Activated naive CD8-positive, alpha-beta T cell treated with anti-CD3 and anti-CD28 coated beads for 36 hours (primary cell): ENCODE data around the gene SHROOM4. TPM values are rescaled to one million over a fixed set of nuclear protein-coding genes. Genes with fewer than 3 reads are reported as not detected.

ENCODE experiments used
- DNase-seq: peaks from one replicate; pipeline ENCODE4 v3.0.0; 2021
- H3K27ac Mint-ChIP-seq: one replicate; pipeline ENCODE4 v1.8.0; 2022; ENCODE audit warnings: mild to moderate bottlenecking, moderate library complexity, mixed read lengths
- H3K27me3 Mint-ChIP-seq: one replicate; pipeline ENCODE4 v1.8.0; 2022; ENCODE audit warnings: mild to moderate bottlenecking, mixed read lengths
- H3K36me3 Mint-ChIP-seq: one replicate; pipeline ENCODE4 v1.8.0; 2021; ENCODE audit warnings: mild to moderate bottlenecking, mixed read lengths
- H3K4me1 Mint-ChIP-seq: one replicate; pipeline ENCODE4 v1.8.0; 2021; ENCODE audit warnings: mixed read lengths
- H3K4me3 Mint-ChIP-seq: one replicate; pipeline ENCODE4 v1.8.0; 2022; ENCODE audit warnings: mild to moderate bottlenecking, moderate library complexity, mixed read lengths
- H3K9me3 Mint-ChIP-seq: one replicate; pipeline ENCODE4 v1.8.0; 2022; ENCODE audit warnings: mixed read lengths
- total RNA-seq, 2 experiments: library from RNA; stranded (reverse); gene quantifications; one replicate each; pipeline ENCODE4 v1.2.3, GENCODE V29; 2021

The SHROOM4 gene
- total RNA-seq, 2 experiments from 2014 or later, result not detected

GRCh38 chrX:50627696-50628095, 186.3 kb downstream of the SHROOM4 start:
- Mint-ChIP-seq H3K4me3 (no peak overlapping the region), H3K27me3 (no peaks in the 10 kb centered on the region), H3K27ac (no peak overlapping the region), H3K4me1 (no peaks in the 10 kb centered on the region), H3K36me3 (no peaks in the 10 kb centered on the region), H3K9me3 (no peaks in the 10 kb centered on the region)
- no peak for DNase-seq

- Mint-ChIP-seq H3K27ac (no peak overlapping the region), H3K9me3 (no peaks in the 10 kb centered on the region), H3K36me3 (no peaks in the 10 kb centered on the region), H3K4me3 (no peak overlapping the region), H3K4me1 (no peaks in the 10 kb centered on the region), H3K27me3 (no peaks in the 10 kb centered on the region)
- no peak for DNase-seq
Measured at GRCh38 chrX:50626432-50626831, 187.6 kb downstream of the SHROOM4 start.

GRCh38 chrX:50622751-50623150, 191.2 kb downstream of the SHROOM4 start:
- no peak overlapping the region for H3K27ac Mint-ChIP-seq
- DNase-seq, result no peak
- no peak overlapping the region for H3K4me3 Mint-ChIP-seq

GRCh38 chrX:50618788-50619558, 195.0 kb downstream of the SHROOM4 start:
- no peak overlapping the region for H3K27ac Mint-ChIP-seq
- DNase-seq, result no peak
- no peaks in the 10 kb centered on the region for H3K36me3 Mint-ChIP-seq
- no peaks in the 10 kb centered on the region for H3K4me1 Mint-ChIP-seq
- no peaks in the 10 kb centered on the region for H3K9me3 Mint-ChIP-seq
- H3K27me3 Mint-ChIP-seq, result no peaks in the 10 kb centered on the region
- H3K4me3 Mint-ChIP-seq, result no peak overlapping the region

More at GRCh38 chrX:50622751-50623150, 191.2 kb downstream of the SHROOM4 start:
- Mint-ChIP-seq H3K9me3 (no peaks in the 10 kb centered on the region), H3K27me3 (no peaks in the 10 kb centered on the region), H3K36me3 (no peaks in the 10 kb centered on the region), H3K4me1 (no peaks in the 10 kb centered on the region)

- no peaks in the 10 kb centered on the region for H3K27me3 Mint-ChIP-seq
- no peaks in the 10 kb centered on the region for H3K4me1 Mint-ChIP-seq
- DNase-seq, result no peak
- H3K27ac Mint-ChIP-seq, result no peak overlapping the region
- H3K9me3 Mint-ChIP-seq, result no peaks in the 10 kb centered on the region
- no peak overlapping the region for H3K4me3 Mint-ChIP-seq
- no peaks in the 10 kb centered on the region for H3K36me3 Mint-ChIP-seq
Measured at GRCh38 chrX:50617183-50617582, 196.8 kb downstream of the SHROOM4 start.

- H3K36me3 Mint-ChIP-seq, result no peaks in the 10 kb centered on the region
- H3K4me1 Mint-ChIP-seq, result no peaks in the 10 kb centered on the region
- no peaks in the 10 kb centered on the region for H3K27me3 Mint-ChIP-seq
- H3K4me3 Mint-ChIP-seq, result no peak overlapping the region
- no peak overlapping the region for H3K27ac Mint-ChIP-seq
- DNase-seq, result no peak
- H3K9me3 Mint-ChIP-seq, result no peaks in the 10 kb centered on the region
Measured at GRCh38 chrX:50615570-50616158, 198.3 kb downstream of the SHROOM4 start.

GRCh38 chrX:50614460-50614859, 199.5 kb downstream of the SHROOM4 start:
- Mint-ChIP-seq H3K36me3 (no peaks in the 10 kb centered on the region), H3K4me1 (no peaks in the 10 kb centered on the region), H3K9me3 (no peaks in the 10 kb centered on the region), H3K4me3 (no peak overlapping the region), H3K27ac (no peak overlapping the region), H3K27me3 (peaks cover 4% of the 10 kb centered on the region)
- no peak for DNase-seq

- no peaks in the 10 kb centered on the region for H3K9me3 Mint-ChIP-seq
- H3K27ac Mint-ChIP-seq, result no peak overlapping the region
Measured at GRCh38 chrX:50613846-50614245, 200.1 kb downstream of the SHROOM4 start.

GRCh38 chrX:50609796-50610195, 204.2 kb downstream of the SHROOM4 start:
- H3K4me3 Mint-ChIP-seq, result no peak overlapping the region
- H3K27ac Mint-ChIP-seq, result peak overlapping the region; percentile 45
- no peaks in the 10 kb centered on the region for H3K9me3 Mint-ChIP-seq
- no peak for DNase-seq
- peaks cover 4% of the 10 kb centered on the region for H3K27me3 Mint-ChIP-seq
- H3K36me3 Mint-ChIP-seq, result no peaks in the 10 kb centered on the region
- H3K4me1 Mint-ChIP-seq, result no peaks in the 10 kb centered on the region

More at GRCh38 chrX:50613846-50614245, 200.1 kb downstream of the SHROOM4 start:
- DNase-seq, result no peak
- H3K4me1 Mint-ChIP-seq, result no peaks in the 10 kb centered on the region
- peaks cover 4% of the 10 kb centered on the region for H3K27me3 Mint-ChIP-seq
- H3K36me3 Mint-ChIP-seq, result no peaks in the 10 kb centered on the region
- no peak overlapping the region for H3K4me3 Mint-ChIP-seq

GRCh38 chrX:50606300-50606950, 207.6 kb downstream of the SHROOM4 start:
- H3K4me1 Mint-ChIP-seq, result no peaks in the 10 kb centered on the region
- no peak overlapping the region for H3K4me3 Mint-ChIP-seq
- peaks cover 4% of the 10 kb centered on the region for H3K27me3 Mint-ChIP-seq
- no peak for DNase-seq
- no peak overlapping the region for H3K27ac Mint-ChIP-seq
- no peaks in the 10 kb centered on the region for H3K36me3 Mint-ChIP-seq
- H3K9me3 Mint-ChIP-seq, result no peaks in the 10 kb centered on the region

GRCh38 chrX:50596056-50596455, 217.9 kb downstream of the SHROOM4 start:
- H3K4me1 Mint-ChIP-seq, result no peaks in the 10 kb centered on the region
- H3K9me3 Mint-ChIP-seq, result no peaks in the 10 kb centered on the region
- H3K27me3 Mint-ChIP-seq, result no peaks in the 10 kb centered on the region
- no peak overlapping the region for H3K4me3 Mint-ChIP-seq
- H3K27ac Mint-ChIP-seq, result no peak overlapping the region
- no peaks in the 10 kb centered on the region for H3K36me3 Mint-ChIP-seq
- no peak for DNase-seq

GRCh38 chrX:50594788-50595187, 219.2 kb downstream of the SHROOM4 start:
- Mint-ChIP-seq H3K27me3 (no peaks in the 10 kb centered on the region), H3K27ac (no peak overlapping the region), H3K36me3 (no peaks in the 10 kb centered on the region), H3K4me1 (no peaks in the 10 kb centered on the region), H3K9me3 (no peaks in the 10 kb centered on the region), H3K4me3 (no peak overlapping the region)
- DNase-seq, result no peak

GRCh38 chrX:50586980-50587379, 227.0 kb downstream of the SHROOM4 start:
- Mint-ChIP-seq H3K36me3 (no peaks in the 10 kb centered on the region), H3K4me3 (no peak overlapping the region), H3K27me3 (peaks cover 3% of the 10 kb centered on the region), H3K27ac (no peak overlapping the region), H3K4me1 (no peaks in the 10 kb centered on the region), H3K9me3 (no peaks in the 10 kb centered on the region)
- no peak for DNase-seq

GRCh38 chrX:50586407-50586806, 227.6 kb downstream of the SHROOM4 start:
- Mint-ChIP-seq H3K9me3 (no peaks in the 10 kb centered on the region), H3K36me3 (no peaks in the 10 kb centered on the region), H3K4me1 (no peaks in the 10 kb centered on the region), H3K27me3 (peaks cover 3% of the 10 kb centered on the region), H3K27ac (no peak overlapping the region), H3K4me3 (no peak overlapping the region)
- DNase-seq, result no peak

GRCh38 chrX:50581405-50581804, 232.6 kb downstream of the SHROOM4 start:
- Mint-ChIP-seq H3K36me3 (no peaks in the 10 kb centered on the region), H3K9me3 (no peaks in the 10 kb centered on the region), H3K4me1 (no peaks in the 10 kb centered on the region), H3K27me3 (peaks cover 6% of the 10 kb centered on the region), H3K4me3 (no peak overlapping the region), H3K27ac (no peak overlapping the region)
- DNase-seq, result no peak
